HG02973 (cell line): Measurements from ENCODE around the gene NIT1.
"Not testable (repeated sequence)": the region's sequence is repeated elsewhere in the genome, so short reads cannot be mapped to it uniquely, and the experiment has no call there.

ENCODE experiments used
- ATAC-seq: cut with Tn5 transposase; IDR thresholded peaks from one replicate; pipeline ENCODE4 v1.9.1; 2021; ENCODE audit warnings: moderate library complexity; ENCODE audit not compliant: unreplicated experiment

NIT1 gene

DNA sequence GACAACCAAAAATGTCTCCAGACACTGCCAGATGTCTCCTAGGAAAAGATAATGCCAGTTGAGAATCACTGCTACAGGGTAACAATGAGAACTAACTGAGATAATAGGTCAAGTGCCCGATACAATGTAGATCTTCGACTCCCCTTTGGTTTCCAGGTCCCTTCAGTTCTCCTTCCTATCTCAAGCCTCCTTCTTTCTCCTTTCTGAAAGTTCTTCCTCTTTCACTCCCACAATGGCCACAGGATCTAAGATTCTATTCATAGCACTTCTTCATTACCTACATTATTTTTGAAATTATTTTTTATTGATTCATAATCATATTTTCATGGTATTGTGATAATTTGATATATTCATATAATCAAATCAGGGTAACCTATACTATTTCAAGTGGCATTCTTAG lies 6.4 kb upstream of the NIT1 start:
- no peak for ATAC-seq

GRCh38 chr1:161113915-161114314 lies 4.0 kb upstream of the NIT1 start:
- ATAC-seq, result no peak

DNA sequence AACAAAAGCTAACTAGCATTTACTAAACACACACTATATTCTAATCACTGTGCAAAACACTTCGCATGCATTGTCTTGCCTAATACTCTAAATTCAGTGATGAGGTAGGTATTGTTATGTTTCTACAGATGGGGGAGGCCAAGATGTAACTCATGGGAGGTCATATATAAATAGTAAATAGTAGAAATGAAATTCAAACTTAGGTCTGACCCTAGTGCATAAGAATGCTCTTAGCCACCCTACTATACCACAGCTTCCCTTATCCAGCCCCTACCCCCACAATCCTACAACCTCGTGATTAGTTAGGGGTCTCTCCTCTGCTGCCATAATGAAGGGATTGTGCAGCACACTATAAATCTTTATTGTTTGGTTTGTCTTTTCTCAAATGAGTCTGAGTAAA lies 3.3 kb upstream of the NIT1 start:
- no peak for ATAC-seq

DNA sequence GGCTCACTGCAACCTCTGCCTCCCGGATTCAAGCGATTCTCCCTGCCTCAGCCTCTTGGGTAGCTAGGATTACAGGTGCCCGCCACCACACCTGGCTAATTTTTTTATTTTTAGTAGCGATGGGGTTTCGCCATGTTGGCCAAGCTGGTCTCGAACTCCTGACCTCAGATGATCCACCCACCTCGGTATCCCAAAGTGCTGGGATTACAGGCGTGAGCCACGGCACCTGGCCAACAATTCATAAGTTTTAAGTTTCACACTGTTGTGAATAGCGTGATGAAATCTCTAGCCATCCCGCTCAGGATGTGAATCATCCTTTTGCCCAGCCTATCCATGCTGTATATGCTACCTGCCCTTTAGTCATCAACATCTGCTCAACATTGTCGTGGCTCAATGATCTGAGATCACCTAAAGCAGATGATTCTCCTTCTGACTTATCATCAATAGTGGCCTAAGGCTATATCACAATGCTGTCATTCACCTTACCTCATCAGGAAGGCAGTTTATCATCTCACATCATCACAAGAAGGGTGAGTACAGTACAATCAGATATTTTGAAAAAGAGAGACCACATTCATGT lies 2.7 kb upstream of the NIT1 start:
- ATAC-seq, result no peak

DNA sequence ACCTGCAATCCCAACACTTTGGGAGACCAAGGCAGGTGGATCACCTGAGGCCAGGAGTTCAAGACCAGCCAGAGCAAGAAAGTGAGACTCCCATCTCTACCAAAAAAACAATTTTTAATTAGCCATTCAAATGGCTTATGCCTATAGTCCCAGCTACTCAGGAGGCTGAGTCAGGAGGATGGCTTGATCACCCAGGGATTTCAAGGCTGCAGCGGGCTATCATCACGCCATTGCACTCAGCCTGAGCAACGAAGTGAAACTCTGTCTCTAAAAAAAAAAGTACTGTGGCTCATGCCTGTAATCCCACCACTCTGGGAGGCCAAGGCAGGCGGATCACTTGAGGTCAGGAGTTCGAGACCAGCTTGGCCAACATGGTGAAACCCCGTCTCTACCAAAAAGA lies 1.9 kb upstream of the NIT1 start:
- ATAC-seq, result not testable (repeated sequence)

- ATAC-seq, result peak; percentile 63
Measured at GRCh38 chr1:161119092-161119903, 1.4 kb downstream of the NIT1 start.

DNA sequence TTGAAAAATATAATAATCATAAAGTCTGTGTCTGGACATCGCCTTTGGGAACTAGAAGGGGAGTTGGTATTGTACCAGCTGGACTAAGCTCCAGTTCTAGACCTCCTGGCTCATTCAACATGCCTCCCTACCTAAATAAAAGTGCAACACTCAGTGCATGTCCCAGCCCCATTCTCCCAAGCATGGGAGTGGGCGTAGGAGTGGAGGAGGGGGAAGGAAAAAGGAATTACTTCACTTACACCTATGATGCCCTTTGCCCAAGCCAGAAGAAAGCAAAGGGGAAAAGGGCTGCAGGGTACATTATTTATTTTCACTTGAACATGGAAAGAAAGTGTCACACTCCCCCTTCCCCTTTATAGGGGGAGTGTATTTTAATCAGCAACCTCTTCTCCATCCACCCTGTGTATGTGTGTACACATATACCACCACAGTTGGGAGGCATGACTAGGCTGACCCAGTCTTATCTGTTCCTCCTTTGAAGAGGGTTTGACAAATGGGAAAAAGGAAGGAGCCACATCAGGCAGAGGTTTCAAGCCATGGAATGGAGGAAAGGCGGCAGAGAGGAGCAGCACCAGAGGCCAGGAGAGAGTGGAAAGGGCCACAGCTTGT lies 3.2 kb downstream of the NIT1 start:
- no peak for ATAC-seq

- ATAC-seq, result no peak
Measured at GRCh38 chr1:161121834-161122233, 3.9 kb downstream of the NIT1 start.

GRCh38 chr1:161122967-161123366 lies 5.1 kb downstream of the NIT1 start:
- ATAC-seq, result no peak

GRCh38 chr1:161127649-161128048 lies 9.7 kb downstream of the NIT1 start:
- no peak for ATAC-seq

DNA sequence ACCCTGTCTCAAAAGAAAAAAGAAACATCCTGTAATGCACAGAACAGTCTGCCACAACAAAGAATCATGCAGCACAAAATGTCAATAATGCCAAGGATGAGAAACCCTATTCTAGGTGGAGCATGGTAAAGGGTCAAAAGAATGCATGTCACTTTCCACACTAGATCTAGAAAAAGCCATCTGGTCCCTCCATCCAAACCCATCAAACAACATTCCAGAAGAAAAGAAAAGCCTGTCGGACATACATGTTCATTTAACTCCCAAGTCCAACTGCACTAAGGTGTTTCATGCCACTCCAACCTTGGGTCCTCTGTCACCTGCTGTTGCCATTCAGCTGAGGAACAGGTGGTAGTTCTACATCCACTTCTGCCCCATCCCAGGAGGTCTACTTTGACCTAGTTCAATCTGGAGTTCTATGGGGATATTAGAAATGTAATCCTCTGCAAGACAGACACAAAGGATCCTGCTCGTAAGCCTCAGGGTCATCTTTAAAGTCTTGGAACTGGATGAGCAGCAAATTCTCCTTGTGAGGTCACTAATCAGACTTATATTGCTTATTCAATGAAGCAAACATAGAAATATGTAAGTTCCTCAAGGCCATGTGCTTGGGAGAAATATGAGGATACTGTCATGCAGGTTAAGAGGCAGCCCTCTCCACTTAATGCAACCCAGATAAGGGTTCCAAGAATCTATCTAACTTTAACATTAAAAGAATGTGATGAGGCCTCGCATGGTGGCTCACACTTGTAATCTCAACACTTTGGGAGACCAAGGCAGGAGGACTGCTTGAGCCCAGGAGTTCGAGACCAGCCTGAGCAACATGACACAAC lies 10.9 kb downstream of the NIT1 start:
- no peak for ATAC-seq

- ATAC-seq, result no peak
Measured at GRCh38 chr1:161130266-161130665, 12.4 kb downstream of the NIT1 start.

GRCh38 chr1:161131523-161132409 lies 13.9 kb downstream of the NIT1 start:
- no peak for ATAC-seq

GRCh38 chr1:161132410-161133219 lies 14.7 kb downstream of the NIT1 start, which contains the start of gene DEDD:
DEDD (minus strand) TSS chr1:161132667; CDS start chr1:161124462, 8,205 bp downstream.
- peak; percentile 88 for ATAC-seq

- ATAC-seq, result peak; percentile 10
Measured at GRCh38 chr1:161133220-161133740, 15.4 kb downstream of the NIT1 start.

DNA sequence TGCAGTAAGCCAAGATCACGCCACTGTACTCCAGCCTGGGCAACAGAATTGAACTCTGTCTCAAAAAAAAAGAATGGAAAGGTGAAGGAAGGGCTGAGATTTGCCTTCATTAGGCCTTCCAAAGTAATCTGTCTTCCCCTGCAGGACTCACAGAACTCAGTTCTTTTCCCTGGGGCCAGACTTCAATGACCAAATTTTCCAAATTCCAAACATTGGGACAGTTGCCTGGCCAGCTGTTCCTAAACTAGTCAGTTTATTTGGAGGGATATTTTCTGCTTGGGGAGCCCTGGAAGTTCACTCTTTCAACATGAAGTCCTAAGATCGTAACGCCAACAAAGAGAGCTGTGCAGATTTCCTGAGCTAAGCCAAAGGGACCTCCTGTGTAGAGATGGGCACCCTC lies 20.0 kb downstream of the NIT1 start:
- ATAC-seq, result no peak

- no peak for ATAC-seq
Measured at GRCh38 chr1:161138431-161138830, 20.5 kb downstream of the NIT1 start.

GRCh38 chr1:161139766-161140165 lies 21.9 kb downstream of the NIT1 start:
- no peak for ATAC-seq

- no peak for ATAC-seq
Measured at GRCh38 chr1:161140755-161141400, 23.0 kb downstream of the NIT1 start.
